ENCODE results near the gene MAP2K6.

- TF ChIP-seq CTCF (IDR thresholded peaks at IDR 0.05), result no peak
- no peak for TF ChIP-seq NFIC (IDR thresholded peaks at IDR 0.05; ENCODE audit: borderline replicate concordance)
- TF ChIP-seq RFX5 (IDR thresholded peaks at IDR 0.05; ENCODE audit: low read length), result no peak
- no peak for TF ChIP-seq JUND (IDR thresholded peaks at IDR 0.05)
- TF ChIP-seq EZH2phosphoT487 (IDR thresholded peaks at IDR 0.05; ENCODE audit: borderline replicate concordance, low read depth), result no peak
- no peak for TF ChIP-seq POLR2AphosphoS5 (IDR thresholded peaks at IDR 0.05; ENCODE audit: low read depth, low read length)
- no peak for TF ChIP-seq MAX (IDR thresholded peaks at IDR 0.05; ENCODE audit: low read depth)
Observed at GRCh38 chr17:69574257-69575197, 160.0 kb downstream of the MAP2K6 start.
